Measurements from ENCODE around the gene EIF4E2.

Gene EIF4E2

GRCh38 chr2:232551250-232551638 lies 755 bp downstream of the EIF4E2 start:
- Histone ChIP-seq H3K4me1 (ENCODE audit: low read length) (peaks cover 6% of the 10 kb centered on the region; the same call in 1 of the 2 replicates), H3K9me3 (replicated peaks; ENCODE audit: insufficient read depth, low read length) (no peaks in the 10 kb centered on the region), H2AFZ (ENCODE audit: low read length) (peak overlapping the region; percentile 85; the same call in 1 of the 2 replicates), H3K4me2 (ENCODE audit: low read depth, low read length) (peak overlapping the region; percentile 73), H3K27ac (ENCODE audit: low read length) (peak overlapping the region; percentile 89; the same call in 1 of the 2 replicates), H3F3A (ENCODE audit: insufficient read depth, low read length) (no peaks in the 10 kb centered on the region; the same call in none of the 2 replicates), H3K9ac (ENCODE audit: low read length) (peak overlapping the region; percentile 97), H3K79me2 (ENCODE audit: low read length) (peaks cover 65% of the 10 kb centered on the region), H4K20me1 (ENCODE audit: insufficient read depth, low read length) (peaks cover 3% of the 10 kb centered on the region; the same call in 1 of the 2 replicates), H3K9me2 (replicated peaks; ENCODE audit: insufficient read depth, low read length) (no peaks in the 10 kb centered on the region), H3K27me3 (replicated peaks; ENCODE audit: insufficient read depth, low read length) (no peaks in the 10 kb centered on the region), H3K36me3 (replicated peaks; ENCODE audit: insufficient read depth, low read length) (no peaks in the 10 kb centered on the region), H3K4me3 (ENCODE audit: low read length) (peak overlapping the region; percentile 75)
- TF ChIP-seq EZH2 (optimal IDR thresholded peaks at IDR 0.05; ENCODE audit: low read depth, low read length) (no peak), CTCF (IDR thresholded peaks at IDR 0.05; ENCODE audit: low read length) (no peak), EZH2phosphoT487 (IDR thresholded peaks at IDR 0.05; ENCODE audit: low read length) (no peak)
- no peak for DNase-seq

- Histone ChIP-seq H2AFZ (ENCODE audit: low read length) (no peak overlapping the region), H3K4me2 (ENCODE audit: low read depth, low read length) (peak overlapping the region; percentile 73), H3K9me3 (replicated peaks; ENCODE audit: insufficient read depth, low read length) (no peaks in the 10 kb centered on the region), H3K4me3 (ENCODE audit: low read length) (peak overlapping the region; percentile 75), H3K79me2 (ENCODE audit: low read length) (peaks cover 69% of the 10 kb centered on the region), H4K20me1 (ENCODE audit: insufficient read depth, low read length) (peaks cover 3% of the 10 kb centered on the region; the same call in 1 of the 2 replicates), H3K27me3 (replicated peaks; ENCODE audit: insufficient read depth, low read length) (no peaks in the 10 kb centered on the region), H3K4me1 (ENCODE audit: low read length) (peaks cover 6% of the 10 kb centered on the region; the same call in 1 of the 2 replicates), H3K36me3 (replicated peaks; ENCODE audit: insufficient read depth, low read length) (no peaks in the 10 kb centered on the region), H3K9me2 (replicated peaks; ENCODE audit: insufficient read depth, low read length) (no peaks in the 10 kb centered on the region), H3K9ac (ENCODE audit: low read length) (no peak overlapping the region), H3F3A (ENCODE audit: insufficient read depth, low read length) (no peaks in the 10 kb centered on the region; the same call in none of the 2 replicates), H3K27ac (ENCODE audit: low read length) (no peak overlapping the region)
- DNase-seq = no peak
- TF ChIP-seq EZH2 (optimal IDR thresholded peaks at IDR 0.05; ENCODE audit: low read depth, low read length) (no peak), CTCF (IDR thresholded peaks at IDR 0.05; ENCODE audit: low read length) (no peak), EZH2phosphoT487 (IDR thresholded peaks at IDR 0.05; ENCODE audit: low read length) (no peak)
Observed at GRCh38 chr2:232551776-232552175, 1.3 kb downstream of the EIF4E2 start.

GRCh38 chr2:232556426-232556825 lies 5.9 kb downstream of the EIF4E2 start:
- Histone ChIP-seq H3K9me2 (replicated peaks; ENCODE audit: insufficient read depth, low read length) (no peaks in the 10 kb centered on the region), H3K36me3 (replicated peaks; ENCODE audit: insufficient read depth, low read length) (no peaks in the 10 kb centered on the region), H4K20me1 (ENCODE audit: insufficient read depth, low read length) (peaks cover 3% of the 10 kb centered on the region; the same call in 1 of the 2 replicates), H3K9ac (ENCODE audit: low read length) (no peak overlapping the region), H2AFZ (ENCODE audit: low read length) (no peak overlapping the region), H3K27me3 (replicated peaks; ENCODE audit: insufficient read depth, low read length) (no peaks in the 10 kb centered on the region), H3K4me2 (ENCODE audit: low read depth, low read length) (no peak overlapping the region), H3K9me3 (replicated peaks; ENCODE audit: insufficient read depth, low read length) (no peaks in the 10 kb centered on the region), H3K4me1 (ENCODE audit: low read length) (peaks cover 5% of the 10 kb centered on the region; the same call in 1 of the 2 replicates), H3K79me2 (ENCODE audit: low read length) (peaks cover 57% of the 10 kb centered on the region), H3F3A (ENCODE audit: insufficient read depth, low read length) (no peaks in the 10 kb centered on the region; the same call in 1 of the 2 replicates), H3K4me3 (ENCODE audit: low read length) (no peak overlapping the region), H3K27ac (ENCODE audit: low read length) (no peak overlapping the region)
- DNase-seq = no peak
- TF ChIP-seq EZH2phosphoT487 (IDR thresholded peaks at IDR 0.05; ENCODE audit: low read length) (no peak), EZH2 (optimal IDR thresholded peaks at IDR 0.05; ENCODE audit: low read depth, low read length) (no peak), CTCF (IDR thresholded peaks at IDR 0.05; ENCODE audit: low read length) (no peak)
